Measurements from ENCODE around the gene DIP2C.

DNA sequence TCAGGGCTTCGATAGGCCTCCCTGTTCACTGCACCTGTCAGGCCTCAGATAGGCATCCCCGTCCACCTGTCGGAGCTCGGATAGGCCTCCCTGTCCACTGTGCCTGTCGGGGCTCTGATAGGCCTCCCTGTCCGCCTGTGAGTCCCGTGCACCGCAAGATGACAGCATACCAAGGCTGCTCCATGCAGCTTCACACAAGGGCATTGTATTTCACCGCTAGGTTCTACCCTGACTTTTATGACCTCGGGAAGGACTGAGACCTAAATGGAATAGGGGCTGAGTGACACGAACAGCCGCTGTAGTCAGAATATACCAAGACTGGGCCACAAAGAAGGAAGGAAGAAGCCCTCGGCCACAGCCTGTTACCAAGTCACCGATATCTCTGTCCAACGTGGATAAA lies 271.2 kb downstream of the DIP2C start:
- TF ChIP-seq, protein P1, sequence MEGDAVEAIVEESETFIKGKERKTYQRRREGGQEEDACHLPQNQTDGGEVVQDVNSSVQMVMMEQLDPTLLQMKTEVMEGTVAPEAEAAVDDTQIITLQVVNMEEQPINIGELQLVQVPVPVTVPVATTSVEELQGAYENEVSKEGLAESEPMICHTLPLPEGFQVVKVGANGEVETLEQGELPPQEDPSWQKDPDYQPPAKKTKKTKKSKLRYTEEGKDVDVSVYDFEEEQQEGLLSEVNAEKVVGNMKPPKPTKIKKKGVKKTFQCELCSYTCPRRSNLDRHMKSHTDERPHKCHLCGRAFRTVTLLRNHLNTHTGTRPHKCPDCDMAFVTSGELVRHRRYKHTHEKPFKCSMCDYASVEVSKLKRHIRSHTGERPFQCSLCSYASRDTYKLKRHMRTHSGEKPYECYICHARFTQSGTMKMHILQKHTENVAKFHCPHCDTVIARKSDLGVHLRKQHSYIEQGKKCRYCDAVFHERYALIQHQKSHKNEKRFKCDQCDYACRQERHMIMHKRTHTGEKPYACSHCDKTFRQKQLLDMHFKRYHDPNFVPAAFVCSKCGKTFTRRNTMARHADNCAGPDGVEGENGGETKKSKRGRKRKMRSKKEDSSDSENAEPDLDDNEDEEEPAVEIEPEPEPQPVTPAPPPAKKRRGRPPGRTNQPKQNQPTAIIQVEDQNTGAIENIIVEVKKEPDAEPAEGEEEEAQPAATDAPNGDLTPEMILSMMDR (IDR thresholded peaks at IDR 0.05), result no peak
- TF ChIP-seq POLR2AphosphoS5 (IDR thresholded peaks at IDR 0.05) (no peak), POLR2A (IDR thresholded peaks at IDR 0.05) (no peak)
